GM10847 (cell line): Measurements from ENCODE around the gene ANKRD52.

Source experiments
- POLR2A ChIP-seq: IDR thresholded peaks from 2 replicates; pipeline ENCODE4 v1.6.1; 2011; ENCODE audit not compliant: insufficient read length; ENCODE audit errors: extremely low read depth

Gene ANKRD52

GRCh38 chr12:56206452-56207166, 51.6 kb downstream of the ANKRD52 start:
- TF ChIP-seq POLR2A, result no peak

- TF ChIP-seq POLR2A, result no peak
These were observed 52.7 kb downstream of the ANKRD52 start for GRCh38 chr12:56205445-56205844.

- TF ChIP-seq POLR2A, result no peak
These were observed 53.9 kb downstream of the ANKRD52 start for GRCh38 chr12:56204275-56204674.

- no peak for TF ChIP-seq POLR2A
These were observed 55.3 kb downstream of the ANKRD52 start for GRCh38 chr12:56202838-56203237.

GRCh38 chr12:56202366-56202765, 55.8 kb downstream of the ANKRD52 start:
- TF ChIP-seq POLR2A, result no peak

- TF ChIP-seq POLR2A, result no peak
These were observed 59.3 kb downstream of the ANKRD52 start for GRCh38 chr12:56198836-56199235.

- no peak for TF ChIP-seq POLR2A
These were observed 60.1 kb downstream of the ANKRD52 start for GRCh38 chr12:56197921-56198635.

GRCh38 chr12:56193025-56193578, 65.1 kb downstream of the ANKRD52 start:
- TF ChIP-seq POLR2A, result no peak

GRCh38 chr12:56192582-56192981, 65.6 kb downstream of the ANKRD52 start:
- no peak for TF ChIP-seq POLR2A

GRCh38 chr12:56190695-56191155, 67.5 kb downstream of the ANKRD52 start:
- TF ChIP-seq POLR2A, result no peak

- no peak for TF ChIP-seq POLR2A
These were observed 68.1 kb downstream of the ANKRD52 start for GRCh38 chr12:56189918-56190694.

- TF ChIP-seq POLR2A, result peak; percentile 18
These were observed 68.9 kb downstream of the ANKRD52 start, which contains the start of gene SMARCC2 for GRCh38 chr12:56189099-56189917. Gene SMARCC2 (minus strand): TSS chr12:56189483. CDS start chr12:56189461, 22 bp downstream.

- no peak for TF ChIP-seq POLR2A
These were observed 69.4 kb downstream of the ANKRD52 start for GRCh38 chr12:56188778-56189098.

- TF ChIP-seq POLR2A, result no peak
These were observed 69.9 kb downstream of the ANKRD52 start for GRCh38 chr12:56188131-56188777.
